HCT116 (cell line): ENCODE data around the gene UTS2B.

ENCODE experiments used
- CTCF ChIP-seq, 3 experiments: fragments of 200-600 bp in 1 of 3; sonication (generic) in 1 of 3; IDR thresholded peaks in 2 of 3; conservative IDR thresholded peaks in 1 of 3; 2 replicates each; pipeline ENCODE4 v1.5.1; 2012 to 2017; ENCODE audit warnings: low read depth in 2 of 3, low read length in 2 of 3, antibody characterized with exemption in 1 of 3, borderline replicate concordance in 1 of 3, control low read depth in 1 of 3, mild to moderate bottlenecking in 1 of 3, mixed read lengths in 1 of 3, mixed run types in 1 of 3, moderate library complexity in 1 of 3; ENCODE audit not compliant: insufficient read depth in 1 of 3
- EZH2 ChIP-seq: fragments of 200-600 bp; sonication (generic); IDR thresholded peaks from 2 replicates; pipeline ENCODE4 v1.6.1; 2017; ENCODE audit warnings: antibody characterized with exemption, mixed run types
- EZH2phosphoT487 ChIP-seq: fragments of 200-600 bp; IDR thresholded peaks from 2 replicates; pipeline ENCODE4 v1.6.1; 2018; ENCODE audit warnings: antibody characterized with exemption, borderline replicate concordance
- POLR2AphosphoS5 ChIP-seq: IDR thresholded peaks from 2 replicates; pipeline ENCODE4 v1.6.1; 2011; ENCODE audit warnings: mild to moderate bottlenecking, low read depth, low read length, moderate library complexity
- SIN3A ChIP-seq: IDR thresholded peaks from 2 replicates; pipeline ENCODE4 v1.6.1; 2012; ENCODE audit warnings: low read depth

- no peak for TF ChIP-seq EZH2
- TF ChIP-seq SIN3A, result no peak
- no peak for TF ChIP-seq CTCF (IDR thresholded peaks at IDR 0.05 in 2 of 3, conservative IDR thresholded peaks at IDR 0.05 in 1 of 3; ENCODE audit: borderline replicate concordance in 1 of 3, insufficient read depth in 1 of 3, low read depth in 2 of 3, low read length in 2 of 3)
- no peak for TF ChIP-seq EZH2phosphoT487
- TF ChIP-seq POLR2AphosphoS5, result no peak
Observed at GRCh38 chr3:191330530-191331048, 263 bp upstream of the UTS2B start.
